HG03457 (cell line): ENCODE data around the gene TMEM120A.

Source experiments
- ATAC-seq: cut with Tn5 transposase; IDR thresholded peaks from one replicate; pipeline ENCODE4 v1.9.1; 2021; ENCODE audit warnings: moderate number of reproducible peaks; ENCODE audit not compliant: unreplicated experiment

The TMEM120A gene

GRCh38 chr7:75981453-75982305 lies 12.7 kb downstream of the TMEM120A start:
- ATAC-seq, result no peak

- no peak for ATAC-seq
Measured at GRCh38 chr7:75981203-75981452, 13.3 kb downstream of the TMEM120A start.

- ATAC-seq, result no peak
Measured at GRCh38 chr7:75980430-75981202, 13.8 kb downstream of the TMEM120A start.

DNA sequence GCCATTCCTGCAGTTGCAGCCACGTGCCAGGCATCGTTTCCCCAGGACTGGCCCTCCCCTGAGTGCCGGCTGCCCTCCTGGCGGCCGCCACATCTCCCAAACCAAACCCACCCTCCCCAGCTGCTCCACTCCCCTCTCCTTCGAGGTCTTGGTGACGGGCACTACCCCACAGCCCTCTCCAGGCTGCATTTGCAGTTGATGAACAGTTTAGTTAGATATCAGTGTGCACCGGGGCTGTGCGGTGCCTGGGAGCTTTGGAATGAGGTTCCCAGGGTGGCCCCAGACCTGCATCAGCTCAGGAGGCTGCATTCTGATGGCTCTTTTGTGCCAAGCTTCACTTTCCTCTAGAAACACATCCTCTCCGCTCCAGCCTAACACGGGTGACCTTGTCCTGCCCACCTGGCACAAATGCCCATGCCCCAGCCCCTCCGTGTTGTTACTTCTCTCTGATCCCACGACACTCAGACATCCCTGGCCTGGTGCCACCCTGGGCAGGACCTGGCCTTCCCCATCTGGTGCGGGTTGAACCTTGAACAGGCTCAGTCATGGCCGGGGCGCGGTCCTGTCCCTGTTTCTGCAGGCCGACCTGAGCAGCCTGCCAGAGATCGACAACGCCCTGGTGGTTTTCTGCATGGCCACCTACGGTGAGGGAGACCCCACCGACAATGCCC lies 14.5 kb downstream of the TMEM120A start:
- no peak for ATAC-seq

DNA sequence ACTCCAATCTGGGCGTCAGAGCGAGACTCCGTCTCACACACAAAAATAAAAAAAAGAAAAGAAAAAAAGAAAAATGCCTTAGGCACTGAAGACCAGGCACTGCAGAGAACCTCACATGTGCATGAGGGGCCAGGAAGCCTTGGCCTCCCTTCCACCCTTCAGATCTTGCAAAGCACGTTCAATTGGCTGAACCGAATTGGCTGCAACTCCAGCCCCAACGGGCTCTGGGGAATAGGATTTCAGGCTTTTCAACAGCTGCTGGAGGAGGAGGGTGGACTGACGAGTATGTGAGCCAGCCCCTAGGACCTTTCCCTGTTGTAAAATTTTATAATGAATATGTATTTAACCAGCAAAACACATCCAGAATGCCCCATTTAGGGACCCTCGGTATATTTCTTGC lies 16.7 kb downstream of the TMEM120A start:
- no peak for ATAC-seq

DNA sequence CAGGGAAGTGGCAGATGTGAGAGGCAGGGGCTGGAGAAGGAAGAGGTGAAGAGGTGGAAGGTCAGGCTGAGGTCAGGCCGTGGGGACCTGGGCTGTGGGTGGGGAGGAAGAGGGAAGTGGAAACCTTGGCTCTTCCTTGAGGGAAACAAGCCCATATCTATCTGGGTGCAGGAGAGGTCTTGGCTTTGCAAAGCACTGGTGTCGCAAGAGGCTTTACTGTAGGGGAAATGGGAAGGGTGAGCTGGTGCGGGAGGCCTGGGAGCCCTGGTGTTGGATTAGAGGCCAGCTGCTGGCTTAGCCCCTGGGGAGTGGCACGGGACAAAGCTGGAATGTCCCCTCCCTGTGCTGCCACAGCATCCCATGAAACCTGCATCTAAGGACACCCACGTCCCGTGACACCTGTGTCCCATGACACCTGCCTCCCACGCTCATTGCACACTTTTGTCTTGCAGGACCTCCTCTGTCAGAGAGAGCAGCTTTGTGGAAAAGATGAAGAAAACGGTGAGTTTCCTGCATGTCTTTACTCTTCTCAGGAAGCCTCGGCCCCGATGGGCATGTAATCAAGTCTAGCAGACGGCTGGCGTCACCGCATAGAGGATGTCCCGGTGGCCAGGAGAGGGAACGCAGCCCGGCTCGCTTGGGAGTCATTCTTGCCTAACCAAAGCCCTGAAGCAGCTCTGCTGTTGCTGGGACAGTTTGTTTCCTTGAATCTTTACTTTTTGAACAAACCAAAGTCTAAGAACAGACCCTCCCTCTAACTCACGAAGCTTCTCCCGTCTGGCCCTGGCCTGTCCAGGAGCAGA lies 22.2 kb downstream of the TMEM120A start:
- ATAC-seq, result no peak

DNA sequence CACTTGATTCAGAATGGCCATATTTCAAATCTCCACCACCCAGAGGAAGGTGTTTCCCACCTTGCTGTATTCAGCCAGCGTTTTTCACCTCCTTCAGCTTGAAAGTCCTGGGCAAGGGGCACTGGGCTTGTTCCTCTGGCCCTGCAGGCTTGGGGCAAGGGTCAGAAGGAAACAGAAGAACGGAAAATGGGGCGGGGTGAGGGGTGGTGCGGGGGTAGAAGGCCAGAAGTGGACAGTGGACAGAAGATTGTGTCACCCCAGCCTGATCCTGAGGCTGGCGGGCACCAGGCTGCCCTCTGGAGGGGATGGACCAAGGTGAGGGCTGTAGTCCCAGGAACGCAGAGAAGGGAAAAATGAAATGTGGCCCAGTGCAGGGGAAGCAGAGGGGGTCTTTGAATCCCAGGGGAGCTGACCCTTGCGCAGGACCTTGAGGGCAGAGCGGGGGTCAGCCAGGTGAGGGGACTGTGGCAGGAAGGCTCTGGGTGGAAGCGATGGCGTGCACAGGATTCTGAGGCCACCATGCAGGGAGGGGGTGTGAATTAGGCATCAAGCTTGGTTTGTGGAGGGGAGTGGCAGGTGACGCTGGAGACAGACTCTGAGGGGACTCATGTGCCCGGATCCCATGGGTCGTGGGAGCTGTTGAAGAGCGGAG lies 23.0 kb downstream of the TMEM120A start:
- ATAC-seq, result no peak

DNA sequence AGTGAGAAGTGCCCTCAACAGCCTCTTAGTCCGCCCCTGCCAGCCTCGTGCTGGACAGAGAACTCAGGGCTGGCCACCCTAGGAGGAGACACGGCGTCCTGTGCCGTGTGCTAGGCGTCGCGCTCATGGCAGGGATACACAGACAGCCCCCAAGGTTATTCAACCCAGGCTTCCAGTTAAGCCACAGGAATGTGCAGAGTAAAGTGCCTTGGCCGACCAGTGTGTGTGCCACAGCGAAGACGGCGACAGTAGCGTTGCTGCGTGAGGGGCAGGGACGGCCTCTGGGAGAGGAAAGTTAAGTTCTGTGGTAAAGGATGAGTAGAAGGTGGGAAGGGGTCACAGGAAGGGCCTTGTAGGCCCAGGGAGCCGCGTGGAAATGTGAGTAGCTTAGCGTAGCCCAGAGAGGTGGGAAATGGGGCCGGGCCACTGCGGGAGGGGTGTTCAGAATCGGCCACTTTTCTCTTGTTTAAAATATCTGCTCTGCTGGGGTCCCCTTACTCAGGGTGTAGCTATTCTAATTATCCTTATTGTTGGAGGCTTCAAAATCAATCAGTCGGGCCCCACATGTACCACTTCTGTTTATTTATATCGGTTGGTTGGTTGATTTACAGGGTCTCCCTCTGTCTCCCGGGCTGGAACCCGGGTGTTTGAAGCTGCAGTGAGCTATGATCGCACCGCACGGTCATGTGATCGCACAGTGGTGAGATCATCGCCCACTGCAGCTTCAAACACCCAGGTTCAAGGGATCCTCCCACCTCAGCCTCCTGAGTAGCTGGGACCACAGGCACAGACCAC lies 24.5 kb downstream of the TMEM120A start:
- no peak for ATAC-seq

DNA sequence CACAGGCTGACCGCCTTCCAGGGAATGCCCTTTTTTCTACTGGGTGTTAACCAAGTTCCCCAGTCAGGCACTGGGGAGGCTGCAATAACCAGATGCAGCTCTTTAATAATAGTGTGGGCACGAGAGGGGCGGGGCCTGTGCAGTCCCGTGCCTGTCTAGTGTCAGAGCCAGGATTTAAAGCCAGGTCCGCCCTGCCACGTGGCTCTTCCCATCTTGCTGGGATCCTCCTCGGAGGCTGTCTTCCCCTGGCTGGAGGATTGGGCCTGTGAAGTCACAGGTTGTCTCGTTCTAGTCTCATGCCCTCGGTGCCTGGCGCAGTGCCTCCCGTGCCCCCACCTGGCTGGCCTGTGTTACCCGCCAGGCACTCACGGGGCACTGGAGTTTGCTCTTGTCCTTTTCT lies 25.2 kb downstream of the TMEM120A start:
- no peak for ATAC-seq

GRCh38 chr7:75968561-75969001 lies 25.8 kb downstream of the TMEM120A start:
- ATAC-seq, result no peak

DNA sequence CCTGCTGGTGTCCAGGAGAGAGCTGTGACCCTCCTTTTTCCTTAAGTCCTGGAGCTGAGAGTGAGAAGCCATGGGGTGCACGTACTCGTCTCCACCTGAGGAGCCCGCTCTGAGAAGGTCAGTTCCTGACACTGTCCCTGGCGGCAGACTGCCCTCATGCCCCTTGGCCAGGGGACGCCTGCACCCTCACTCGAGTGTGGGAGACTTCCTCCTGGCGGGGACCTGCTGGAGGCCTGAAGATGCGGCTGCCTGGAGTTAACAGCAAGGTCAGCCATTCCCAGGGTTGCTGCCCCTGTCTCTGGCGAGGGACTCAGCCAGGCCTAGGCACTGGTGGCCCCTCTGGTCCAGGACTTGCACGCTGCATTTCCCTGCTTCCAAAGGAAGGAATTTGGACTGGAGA lies 26.4 kb downstream of the TMEM120A start:
- ATAC-seq, result no peak

DNA sequence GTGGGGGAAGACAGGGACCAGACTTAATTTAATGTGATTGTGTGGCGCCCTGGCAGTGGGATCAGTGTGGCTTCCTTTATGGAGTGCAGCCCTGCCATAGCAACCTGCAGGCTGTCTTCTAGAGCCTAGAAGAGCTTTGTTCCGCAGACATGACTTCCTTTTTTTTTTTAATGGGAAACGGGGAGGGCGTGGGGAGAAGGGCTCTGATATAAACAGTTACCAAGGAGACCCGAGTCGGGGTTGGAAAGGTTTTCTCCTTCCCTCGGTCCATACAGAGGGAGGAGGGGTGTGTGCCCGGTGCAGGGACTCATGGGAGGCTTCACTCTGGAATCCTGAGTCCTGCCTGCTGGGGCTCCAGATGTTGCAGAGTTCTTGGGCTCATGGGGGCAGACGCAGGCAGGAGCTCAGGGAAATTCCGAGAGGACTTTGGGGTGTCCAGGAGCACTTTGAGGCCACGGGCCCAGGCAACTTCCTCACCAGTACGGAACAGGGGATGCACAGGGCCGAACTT lies 26.9 kb downstream of the TMEM120A start:
- ATAC-seq, result no peak

- no peak for ATAC-seq
Measured at GRCh38 chr7:75967055-75967454, 27.3 kb downstream of the TMEM120A start.

GRCh38 chr7:75966190-75966961 lies 28.0 kb downstream of the TMEM120A start:
- ATAC-seq, result no peak

GRCh38 chr7:75965617-75966016 lies 28.8 kb downstream of the TMEM120A start:
- no peak for ATAC-seq

- ATAC-seq, result no peak
Measured at GRCh38 chr7:75963381-75963995, 30.9 kb downstream of the TMEM120A start.

GRCh38 chr7:75962607-75963380 lies 31.6 kb downstream of the TMEM120A start:
- ATAC-seq, result no peak

DNA sequence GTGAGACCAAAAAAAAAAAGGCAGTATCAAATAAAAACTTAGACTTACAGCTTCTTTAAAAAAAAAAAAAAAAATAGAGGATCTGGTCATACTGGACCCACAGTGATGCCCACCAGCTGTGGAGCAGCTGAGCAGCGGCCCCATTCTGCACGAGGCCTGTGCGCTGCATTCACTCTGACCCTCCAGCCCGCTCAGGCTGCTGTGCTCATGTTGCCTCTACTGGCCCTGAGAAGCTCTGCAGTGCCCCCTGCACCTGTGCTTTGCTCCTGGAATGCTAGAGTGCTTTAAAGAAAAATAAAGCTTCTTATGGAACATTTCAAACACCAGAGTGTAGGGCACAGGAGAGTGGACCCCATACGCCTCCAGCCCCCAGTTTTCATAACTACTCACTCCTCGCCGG lies 33.2 kb downstream of the TMEM120A start:
- ATAC-seq, result no peak
